B cell (primary cell): ENCODE results near the gene SPPL3.

ENCODE experiments used
- CTCF ChIP-seq: fragments of 200-600 bp; IDR thresholded peaks from one replicate; pipeline ENCODE4 v1.8.0; 2022; ENCODE audit warnings: antibody characterized with exemption, mild to moderate bottlenecking
- EZH2 ChIP-seq: IDR thresholded peaks from 2 replicates; pipeline ENCODE4 v1.6.1; 2012; ENCODE audit warnings: borderline replicate concordance, low read depth, mild to moderate bottlenecking, moderate library complexity, low read length; ENCODE audit not compliant: insufficient read depth, poor library complexity, severe bottlenecking

DNA sequence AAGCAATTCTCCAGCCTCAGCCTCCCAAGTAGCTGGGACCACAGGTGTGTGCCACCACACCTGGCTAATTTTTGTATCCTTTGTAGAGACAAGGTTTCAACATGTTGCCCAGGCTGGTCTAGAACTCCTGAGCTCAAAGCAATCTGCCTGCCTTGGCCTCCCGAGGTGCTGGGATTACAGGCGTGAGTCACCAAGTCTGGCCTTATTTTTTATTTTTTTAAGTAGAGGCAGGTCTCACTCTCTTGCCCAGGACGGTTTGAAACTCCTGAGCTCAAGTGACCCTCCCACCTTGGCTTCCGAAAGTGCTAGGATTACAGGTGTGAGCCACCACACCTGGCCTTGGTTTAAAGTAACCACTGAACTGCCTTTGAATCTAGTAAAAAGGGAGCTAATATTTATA lies 56.8 kb downstream of the SPPL3 start:
- TF ChIP-seq CTCF (no peak), EZH2 (no peak)
